HEK293T (cell line): Measurements from ENCODE around the gene LAGE3.

Source experiments
- BHLHE40 ChIP-seq: fragments of 450-650 bp; IDR thresholded peaks from 2 replicates; pipeline ENCODE4 v1.6.1; 2016; ENCODE audit warnings: mild to moderate bottlenecking, moderate library complexity, borderline replicate concordance
- CTBP1 ChIP-seq: fragments of 450-650 bp; IDR thresholded peaks from 2 replicates; pipeline ENCODE4 v1.6.1; 2016; ENCODE audit warnings: borderline replicate concordance
- ELF4 ChIP-seq: fragments of 450-650 bp; IDR thresholded peaks from 2 replicates; pipeline ENCODE4 v1.6.1; 2017; ENCODE audit warnings: antibody characterized with exemption
- FOXK2 ChIP-seq: fragments of 450-650 bp; IDR thresholded peaks from 2 replicates; pipeline ENCODE4 v1.6.1; 2016; ENCODE audit warnings: mild to moderate bottlenecking
- HDGF ChIP-seq: fragments of 450-650 bp; IDR thresholded peaks from 2 replicates; pipeline ENCODE4 v1.6.1; 2017; ENCODE audit warnings: antibody characterized with exemption, borderline replicate concordance
- NFRKB ChIP-seq: fragments of 450-650 bp; IDR thresholded peaks from 2 replicates; pipeline ENCODE4 v1.6.1; 2016; ENCODE audit warnings: mild to moderate bottlenecking, moderate library complexity
- SP1 ChIP-seq: fragments of 450-650 bp; IDR thresholded peaks from 2 replicates; pipeline ENCODE4 v1.6.1; 2017
- TARDBP ChIP-seq: fragments of 450-650 bp; IDR thresholded peaks from 2 replicates; pipeline ENCODE4 v1.6.1; 2016

- TF ChIP-seq FOXK2 (no peak), SP1 (no peak), ELF4 (no peak), TARDBP (no peak), BHLHE40 (no peak), HDGF (no peak), NFRKB (no peak), CTBP1 (no peak)
Measured at GRCh38 chrX:154517101-154517781, 38.2 kb upstream of the LAGE3 start.
